Measurements from ENCODE around the gene IL6R.
"Not testable (repeated sequence)": the region's sequence is repeated elsewhere in the genome, so short reads cannot be mapped to it uniquely, and the experiment has no call there.

Gene IL6R

GRCh38 chr1:154479764-154480421 lies 74.8 kb downstream of the IL6R start:
- H3K36me3 ChIP-seq (ENCODE audit: insufficient read depth, low read length): no peaks in the 10 kb centered on the region
- H3K4me1 ChIP-seq (ENCODE audit: control insufficient read depth, insufficient read depth, low read length): peaks cover 6% of the 10 kb centered on the region
- H3K4me2 ChIP-seq (ENCODE audit: low read length): peak overlapping the region; percentile 26
- H3K27me3 ChIP-seq (ENCODE audit: control insufficient read depth, insufficient read depth, low read length): peaks cover 4% of the 10 kb centered on the region
- H3K9me3 ChIP-seq (replicated peaks; ENCODE audit: low read length): no peaks in the 10 kb centered on the region
- H3K4me3 ChIP-seq (ENCODE audit: low read length): no peak overlapping the region
- peak overlapping the region; percentile 44 for H3K9ac ChIP-seq (ENCODE audit: low read depth, low read length)

- Histone ChIP-seq H3K9me3 (replicated peaks; ENCODE audit: low read length) (no peaks in the 10 kb centered on the region), H3K9ac (ENCODE audit: low read depth, low read length) (no peak overlapping the region), H3K4me2 (ENCODE audit: low read length) (no peak overlapping the region), H3K27me3 (ENCODE audit: control insufficient read depth, insufficient read depth, low read length) (peaks cover 12% of the 10 kb centered on the region), H3K4me3 (ENCODE audit: low read length) (no peak overlapping the region), H3K36me3 (ENCODE audit: insufficient read depth, low read length) (no peaks in the 10 kb centered on the region), H3K4me1 (ENCODE audit: control insufficient read depth, insufficient read depth, low read length) (peaks cover 6% of the 10 kb centered on the region)
These were observed 75.9 kb downstream of the IL6R start for GRCh38 chr1:154481053-154481452.

- H3K36me3 ChIP-seq (ENCODE audit: insufficient read depth, low read length): no peaks in the 10 kb centered on the region
- H3K4me2 ChIP-seq (ENCODE audit: low read length): no peak overlapping the region
- no peaks in the 10 kb centered on the region for H3K9me3 ChIP-seq (replicated peaks; ENCODE audit: low read length)
- no peak overlapping the region for H3K9ac ChIP-seq (ENCODE audit: low read depth, low read length)
- H3K4me3 ChIP-seq (ENCODE audit: low read length): no peak overlapping the region
- H3K4me1 ChIP-seq (ENCODE audit: control insufficient read depth, insufficient read depth, low read length): peaks cover 6% of the 10 kb centered on the region
- H3K27me3 ChIP-seq (ENCODE audit: control insufficient read depth, insufficient read depth, low read length): peaks cover 26% of the 10 kb centered on the region
These were observed 79.0 kb downstream of the IL6R start for GRCh38 chr1:154483941-154484803.

GRCh38 chr1:154485106-154485505 lies 80.0 kb downstream of the IL6R start:
- Histone ChIP-seq H3K9ac (ENCODE audit: low read depth, low read length) (no peak overlapping the region), H3K4me3 (ENCODE audit: low read length) (no peak overlapping the region), H3K36me3 (ENCODE audit: insufficient read depth, low read length) (no peaks in the 10 kb centered on the region), H3K4me1 (ENCODE audit: control insufficient read depth, insufficient read depth, low read length) (peaks cover 6% of the 10 kb centered on the region), H3K9me3 (replicated peaks; ENCODE audit: low read length) (no peaks in the 10 kb centered on the region), H3K27me3 (ENCODE audit: control insufficient read depth, insufficient read depth, low read length) (peaks cover 35% of the 10 kb centered on the region), H3K4me2 (ENCODE audit: low read length) (no peak overlapping the region)

- no peaks in the 10 kb centered on the region for H3K9me3 ChIP-seq (replicated peaks; ENCODE audit: low read length)
- H3K9ac ChIP-seq (ENCODE audit: low read depth, low read length): no peak overlapping the region
- H3K4me1 ChIP-seq (ENCODE audit: control insufficient read depth, insufficient read depth, low read length): peaks cover 6% of the 10 kb centered on the region
- H3K36me3 ChIP-seq (ENCODE audit: insufficient read depth, low read length): no peaks in the 10 kb centered on the region
- H3K27me3 ChIP-seq (ENCODE audit: control insufficient read depth, insufficient read depth, low read length): peaks cover 44% of the 10 kb centered on the region
- no peak overlapping the region for H3K4me3 ChIP-seq (ENCODE audit: low read length)
- H3K4me2 ChIP-seq (ENCODE audit: low read length): no peak overlapping the region
These were observed 80.9 kb downstream of the IL6R start for GRCh38 chr1:154485910-154486496.

DNA sequence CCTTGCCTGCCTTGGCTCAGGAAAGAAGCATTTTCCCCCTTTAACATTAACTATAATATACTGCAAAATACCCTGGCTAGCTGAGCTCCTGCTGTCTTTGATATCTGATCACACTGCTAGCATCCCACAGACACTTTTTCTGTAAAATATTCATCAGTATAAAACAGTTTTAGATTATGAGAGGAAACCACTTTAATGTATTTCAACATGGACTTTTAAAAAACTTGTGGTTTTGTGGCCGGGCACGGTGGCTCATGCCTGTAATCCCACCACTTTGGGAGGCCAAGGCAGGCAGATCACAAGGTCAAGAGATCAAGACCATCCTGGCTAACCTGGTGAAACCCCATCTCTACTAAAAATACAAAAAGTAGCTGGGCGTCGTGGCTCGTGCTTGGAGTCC lies 81.6 kb downstream of the IL6R start:
- H3K36me3 ChIP-seq (ENCODE audit: insufficient read depth, low read length); H3K9ac ChIP-seq (ENCODE audit: low read depth, low read length); H3K4me1 ChIP-seq (ENCODE audit: control insufficient read depth, insufficient read depth, low read length); H3K4me2 ChIP-seq (ENCODE audit: low read length); H3K9me3 ChIP-seq (replicated peaks; ENCODE audit: low read length); H3K4me3 ChIP-seq (ENCODE audit: low read length): not testable (repeated sequence)
- peaks cover 52% of the 10 kb centered on the region for H3K27me3 ChIP-seq (ENCODE audit: control insufficient read depth, insufficient read depth, low read length)

DNA sequence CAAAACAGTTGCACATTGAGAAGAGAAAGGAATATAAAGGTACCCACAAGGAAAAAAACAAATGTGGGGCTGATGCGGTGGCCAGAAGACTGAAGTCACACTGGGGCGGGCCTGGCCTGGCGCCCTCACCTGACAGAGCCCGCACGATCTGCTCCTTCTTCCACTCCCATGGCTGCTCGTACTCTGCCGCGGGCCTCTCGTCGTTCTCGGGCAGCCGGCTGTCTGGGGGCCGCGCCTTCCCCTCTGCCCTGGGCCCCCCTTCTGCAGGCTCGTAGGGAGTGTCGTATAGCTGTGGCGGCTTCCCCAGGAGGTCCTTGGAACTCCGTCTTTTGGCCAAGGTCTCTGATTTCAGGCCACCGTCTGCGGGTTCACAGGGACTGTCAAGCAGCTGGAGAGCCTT lies 83.8 kb downstream of the IL6R start:
- Histone ChIP-seq H3K9ac (ENCODE audit: low read depth, low read length) (no peak overlapping the region), H3K4me2 (ENCODE audit: low read length) (no peak overlapping the region), H3K4me3 (ENCODE audit: low read length) (no peak overlapping the region), H3K36me3 (ENCODE audit: insufficient read depth, low read length) (no peaks in the 10 kb centered on the region), H3K9me3 (replicated peaks; ENCODE audit: low read length) (no peaks in the 10 kb centered on the region), H3K4me1 (ENCODE audit: control insufficient read depth, insufficient read depth, low read length) (peaks cover 5% of the 10 kb centered on the region), H3K27me3 (ENCODE audit: control insufficient read depth, insufficient read depth, low read length) (peaks cover 69% of the 10 kb centered on the region)

DNA sequence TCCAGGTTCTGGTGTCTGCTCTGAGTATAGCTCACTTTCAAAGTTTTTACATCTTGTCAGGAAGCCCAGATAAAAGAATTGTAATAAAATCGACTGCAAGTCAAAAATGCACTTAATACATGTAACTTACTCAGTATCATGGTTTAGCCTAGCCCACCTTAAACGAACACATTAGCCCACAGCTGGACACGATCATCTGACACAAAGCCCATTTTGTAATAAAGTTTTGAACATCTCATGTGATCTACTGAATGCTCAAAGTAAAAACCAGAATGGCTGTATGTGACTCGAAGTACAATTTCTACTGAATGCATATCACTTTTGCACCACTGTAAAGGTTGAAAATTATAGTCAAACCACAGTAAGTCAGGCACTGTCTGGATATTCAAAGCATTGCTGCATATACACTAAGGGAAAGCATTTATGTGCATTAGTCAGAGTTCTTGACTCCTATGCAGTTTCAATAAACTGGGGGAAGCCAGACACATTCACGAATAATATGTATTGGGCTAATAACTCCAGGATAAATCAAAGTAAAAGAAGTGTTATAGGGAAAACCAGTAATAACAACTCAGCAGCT lies 84.6 kb downstream of the IL6R start:
- Histone ChIP-seq H3K36me3 (ENCODE audit: insufficient read depth, low read length) (no peaks in the 10 kb centered on the region), H3K27me3 (ENCODE audit: control insufficient read depth, insufficient read depth, low read length) (peaks cover 73% of the 10 kb centered on the region), H3K4me3 (ENCODE audit: low read length) (no peak overlapping the region), H3K4me2 (ENCODE audit: low read length) (no peak overlapping the region), H3K9me3 (replicated peaks; ENCODE audit: low read length) (no peaks in the 10 kb centered on the region), H3K9ac (ENCODE audit: low read depth, low read length) (no peak overlapping the region), H3K4me1 (ENCODE audit: control insufficient read depth, insufficient read depth, low read length) (no peaks in the 10 kb centered on the region)

DNA sequence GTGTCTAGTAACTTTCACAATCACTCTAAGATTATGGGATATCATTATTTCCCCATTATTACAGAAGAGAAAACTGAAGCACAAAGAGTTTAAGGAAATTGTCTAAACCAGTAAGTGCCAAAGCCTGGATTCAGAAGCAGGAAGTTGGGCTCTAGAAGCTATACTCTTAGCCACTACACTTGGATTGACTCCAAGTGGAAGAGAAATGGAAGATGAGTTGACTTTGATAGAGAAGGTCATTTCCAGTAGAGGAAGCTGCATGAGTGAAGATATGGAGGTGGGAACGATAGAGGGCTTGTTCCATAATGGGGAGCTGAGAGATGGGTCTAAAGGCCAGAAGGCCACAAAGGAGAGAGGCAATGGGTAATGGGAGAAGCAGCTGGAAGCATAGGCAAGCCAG lies 85.2 kb downstream of the IL6R start:
- H3K27me3 ChIP-seq (ENCODE audit: control insufficient read depth, insufficient read depth, low read length): peaks cover 76% of the 10 kb centered on the region
- H3K9ac ChIP-seq (ENCODE audit: low read depth, low read length): no peak overlapping the region
- no peaks in the 10 kb centered on the region for H3K36me3 ChIP-seq (ENCODE audit: insufficient read depth, low read length)
- H3K4me1 ChIP-seq (ENCODE audit: control insufficient read depth, insufficient read depth, low read length): no peaks in the 10 kb centered on the region
- H3K4me3 ChIP-seq (ENCODE audit: low read length): no peak overlapping the region
- H3K9me3 ChIP-seq (replicated peaks; ENCODE audit: low read length): no peaks in the 10 kb centered on the region
- H3K4me2 ChIP-seq (ENCODE audit: low read length): no peak overlapping the region

- H3K9ac ChIP-seq (ENCODE audit: low read depth, low read length): no peak overlapping the region
- H3K9me3 ChIP-seq (replicated peaks; ENCODE audit: low read length): no peaks in the 10 kb centered on the region
- H3K4me3 ChIP-seq (ENCODE audit: low read length): no peak overlapping the region
- H3K27me3 ChIP-seq (ENCODE audit: control insufficient read depth, insufficient read depth, low read length): peaks cover 78% of the 10 kb centered on the region
- H3K4me2 ChIP-seq (ENCODE audit: low read length): no peak overlapping the region
- H3K36me3 ChIP-seq (ENCODE audit: insufficient read depth, low read length): no peaks in the 10 kb centered on the region
- H3K4me1 ChIP-seq (ENCODE audit: control insufficient read depth, insufficient read depth, low read length): no peaks in the 10 kb centered on the region
These were observed 87.0 kb downstream of the IL6R start for GRCh38 chr1:154492115-154492514.

GRCh38 chr1:154493276-154493675 lies 88.1 kb downstream of the IL6R start:
- Histone ChIP-seq H3K27me3 (ENCODE audit: control insufficient read depth, insufficient read depth, low read length) (peaks cover 82% of the 10 kb centered on the region), H3K36me3 (ENCODE audit: insufficient read depth, low read length) (no peaks in the 10 kb centered on the region), H3K4me2 (ENCODE audit: low read length) (no peak overlapping the region), H3K4me3 (ENCODE audit: low read length) (no peak overlapping the region), H3K9me3 (replicated peaks; ENCODE audit: low read length) (no peaks in the 10 kb centered on the region), H3K4me1 (ENCODE audit: control insufficient read depth, insufficient read depth, low read length) (no peaks in the 10 kb centered on the region), H3K9ac (ENCODE audit: low read depth, low read length) (no peak overlapping the region)
